Mucosa of rectum (tissue), 2 donors: ENCODE results near the gene MYRFL.

Experiments used
- H3K27ac ChIP-seq, 2 donors: one replicate each; pipeline ENCODE4 v1.7.0; 2013; ENCODE audit warnings: inconsistent platforms in 2 of 2, low read depth in 2 of 2, low read length in 2 of 2
- H3K27me3 ChIP-seq, 2 donors: one replicate each; pipeline ENCODE4 v1.7.0; 2013; ENCODE audit warnings: low read length in 2 of 2; ENCODE audit not compliant: control insufficient read depth in 2 of 2, insufficient read depth in 2 of 2
- H3K36me3 ChIP-seq, 2 donors: one replicate each; pipeline ENCODE4 v1.7.0; 2013; ENCODE audit warnings: low read length in 2 of 2; ENCODE audit not compliant: control insufficient read depth in 2 of 2, insufficient read depth in 2 of 2
- H3K4me1 ChIP-seq, 2 donors: one replicate each; pipeline ENCODE4 v1.7.0; 2013; ENCODE audit warnings: low read length in 2 of 2, mild to moderate bottlenecking in 1 of 2; ENCODE audit not compliant: control insufficient read depth in 2 of 2, insufficient read depth in 2 of 2
- H3K4me3 ChIP-seq, 2 donors: one replicate each; pipeline ENCODE4 v1.7.0; 2013; ENCODE audit warnings: low read length in 2 of 2
- H3K9ac ChIP-seq, 2 donors: one replicate each; pipeline ENCODE4 v1.7.0; 2013; ENCODE audit warnings: low read length in 2 of 2, low read depth in 1 of 2, mild to moderate bottlenecking in 1 of 2
- H3K9me3 ChIP-seq, 2 donors: one replicate each; pipeline ENCODE4 v1.7.0; 2013; ENCODE audit warnings: low read length in 2 of 2; ENCODE audit not compliant: control insufficient read depth in 2 of 2
- donor health status: healthy.
- donor health status: Normal muscosa, but diverticular disease.

MYRFL gene

DNA sequence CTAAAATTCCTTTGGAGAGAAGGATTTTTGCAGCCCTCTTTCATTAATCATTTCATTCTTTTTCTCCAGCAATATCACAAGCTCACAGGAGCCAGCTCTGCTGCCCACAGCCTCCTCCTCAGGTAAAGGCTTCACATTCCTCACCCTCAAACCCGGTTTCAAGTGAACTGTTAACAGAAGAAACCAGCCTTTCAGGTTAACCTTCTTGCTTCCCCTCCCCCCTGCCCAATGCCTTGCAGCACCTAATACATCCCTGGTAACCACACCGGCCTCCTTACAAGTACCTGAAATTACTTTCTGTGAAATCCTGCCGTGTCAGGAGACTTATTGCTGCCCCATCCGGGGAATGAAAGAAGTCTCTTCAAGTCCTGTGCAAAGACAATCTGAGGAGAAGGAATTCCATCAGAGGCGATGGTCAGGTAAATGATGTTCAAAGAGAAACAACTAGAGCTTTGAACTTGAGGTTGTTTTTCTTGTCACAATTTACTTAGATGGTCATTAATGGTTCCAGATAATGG is 111.2 kb downstream of the MYRFL start:
- H3K9me3 ChIP-seq = no peaks in the 10 kb centered on the region
- no peaks in the 10 kb centered on the region for H3K36me3 ChIP-seq
- no peak overlapping the region for H3K27ac ChIP-seq
- H3K4me1 ChIP-seq = no peaks in the 10 kb centered on the region
- H3K4me3 ChIP-seq = no peak overlapping the region
- no peak overlapping the region for H3K9ac ChIP-seq
- no peaks in the 10 kb centered on the region for H3K27me3 ChIP-seq

DNA sequence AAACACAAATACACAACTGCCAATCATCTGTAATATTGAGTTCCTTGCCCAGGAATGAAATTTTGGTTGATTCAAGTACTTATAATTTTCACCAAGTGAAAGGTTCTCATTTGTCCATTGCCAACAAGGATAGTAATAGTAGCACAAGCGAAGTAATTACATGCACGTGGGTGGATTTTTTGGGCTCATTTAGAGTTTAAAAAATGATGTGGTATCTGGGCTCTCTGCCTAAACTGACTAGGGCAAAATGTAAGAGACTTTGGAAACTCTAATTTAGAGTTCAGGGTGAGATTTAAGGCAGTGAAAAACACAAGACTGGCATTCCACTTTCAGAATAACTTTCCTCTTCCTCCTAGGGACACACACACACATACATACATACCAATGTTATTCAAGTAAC is 111.7 kb downstream of the MYRFL start:
- Histone ChIP-seq H3K27ac (no peak overlapping the region), H3K27me3 (no peaks in the 10 kb centered on the region), H3K9ac (no peak overlapping the region), H3K9me3 (no peaks in the 10 kb centered on the region), H3K4me3 (no peak overlapping the region), H3K4me1 (no peaks in the 10 kb centered on the region), H3K36me3 (no peaks in the 10 kb centered on the region)

DNA sequence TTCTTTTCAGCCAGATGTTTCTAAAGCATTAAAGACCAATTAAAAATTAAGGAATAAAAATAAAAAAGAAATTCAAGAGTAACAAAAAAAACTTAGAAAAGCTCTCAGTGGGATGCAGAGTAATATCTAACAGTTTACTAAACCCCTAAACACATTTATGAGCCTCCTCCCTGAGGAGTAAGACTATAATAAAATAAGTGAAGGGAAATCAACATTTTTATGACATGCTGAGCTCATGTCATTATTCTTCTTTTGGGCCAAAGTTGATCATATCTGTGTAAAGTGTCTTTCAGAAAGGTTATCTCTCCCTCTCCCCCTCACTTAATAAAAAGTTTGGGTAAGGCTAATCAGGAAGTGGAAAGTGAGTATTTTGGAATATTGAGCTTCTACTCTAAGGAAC is 122.1 kb downstream of the MYRFL start:
- H3K27ac ChIP-seq = no peak overlapping the region
- no peak overlapping the region for H3K4me3 ChIP-seq
- H3K4me1 ChIP-seq = peaks cover 0 to 3% of the 10 kb centered on the region in 2 donors
- H3K36me3 ChIP-seq = no peaks in the 10 kb centered on the region
- no peaks in the 10 kb centered on the region for H3K27me3 ChIP-seq
- H3K9ac ChIP-seq = no peak overlapping the region
- no peaks in the 10 kb centered on the region for H3K9me3 ChIP-seq

DNA sequence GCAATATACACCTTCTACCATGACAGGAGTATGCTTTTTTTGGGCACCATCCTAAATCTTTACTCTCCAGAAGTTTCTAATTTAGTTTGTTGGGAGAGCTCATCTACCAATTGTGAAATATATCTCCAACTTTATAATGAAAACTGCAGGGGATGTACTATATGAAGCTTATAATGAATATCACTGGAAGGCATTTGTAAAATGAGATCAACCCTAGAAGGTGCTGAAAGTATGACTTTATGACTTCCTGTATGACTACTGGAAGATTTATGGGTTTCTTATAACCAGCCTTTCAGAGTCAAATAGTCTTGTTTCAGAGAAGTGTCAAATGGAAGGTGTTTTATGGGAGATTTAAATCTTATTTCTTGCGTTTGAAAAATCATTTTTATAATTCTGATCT is 122.9 kb downstream of the MYRFL start:
- H3K27ac ChIP-seq = no peak overlapping the region

DNA sequence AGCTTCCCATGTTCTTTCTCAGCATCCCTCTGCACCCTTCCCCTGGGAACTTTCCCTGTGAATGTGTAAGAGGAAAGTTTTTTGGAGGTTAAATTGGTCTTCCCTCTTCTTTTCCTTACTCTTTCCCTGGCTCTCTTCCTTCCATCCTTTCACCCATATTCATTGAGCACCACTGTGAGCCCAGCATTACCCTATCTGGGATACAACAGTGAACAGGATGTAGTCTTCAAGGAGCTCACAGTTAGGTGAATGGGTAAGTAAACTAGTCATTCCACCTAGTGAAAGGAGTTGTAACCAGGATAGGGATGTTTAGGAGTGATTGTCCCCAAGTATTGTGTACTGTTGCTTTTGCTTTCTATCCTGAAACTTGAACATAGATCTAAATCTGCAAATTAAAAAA is 123.8 kb downstream of the MYRFL start:
- Histone ChIP-seq H3K9me3 (no peaks in the 10 kb centered on the region), H3K36me3 (no peaks in the 10 kb centered on the region), H3K27me3 (no peaks in the 10 kb centered on the region), H3K4me3 (no peak overlapping the region), H3K27ac (no peak overlapping the region), H3K4me1 (peaks cover 0 to 3% of the 10 kb centered on the region in 2 donors), H3K9ac (no peak overlapping the region)

More for the DNA sequence above, 122.9 kb downstream of the MYRFL start:
- H3K4me1 ChIP-seq = peaks cover 0 to 3% of the 10 kb centered on the region in 2 donors
- no peaks in the 10 kb centered on the region for H3K27me3 ChIP-seq
- no peaks in the 10 kb centered on the region for H3K36me3 ChIP-seq
- no peak overlapping the region for H3K9ac ChIP-seq
- no peak overlapping the region for H3K4me3 ChIP-seq
- H3K9me3 ChIP-seq = no peaks in the 10 kb centered on the region

DNA sequence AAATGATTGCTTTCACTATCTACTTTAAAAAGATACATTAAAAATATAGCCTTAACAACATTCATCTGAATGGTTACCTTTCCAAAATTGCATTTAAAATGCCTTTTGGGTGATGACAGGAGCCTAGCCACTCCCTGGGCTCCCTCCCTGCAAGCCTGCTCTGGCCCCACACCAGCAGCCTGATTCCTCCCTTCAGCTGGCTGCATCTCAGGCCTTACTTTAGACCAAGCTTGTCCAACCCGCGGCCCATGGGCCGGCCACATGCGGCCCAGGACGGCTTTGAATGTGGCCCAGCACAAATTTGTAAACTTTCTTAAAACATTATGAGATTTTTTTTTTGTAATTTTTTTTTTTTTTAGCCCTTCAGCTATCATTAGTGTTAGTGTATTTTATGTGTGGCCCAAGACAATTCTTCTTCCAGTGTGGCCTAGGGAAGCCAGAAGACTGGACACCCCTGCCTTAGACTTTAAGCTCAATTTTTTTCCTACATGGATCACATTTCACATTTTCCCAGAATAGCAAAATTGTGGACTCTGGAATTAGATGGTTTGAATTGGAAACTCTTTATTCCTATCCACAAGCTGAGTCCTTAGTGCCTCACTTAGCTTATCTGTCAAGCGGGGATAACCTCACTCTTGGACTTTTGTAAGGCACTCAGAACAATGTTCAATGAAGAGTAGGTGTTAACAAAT is 124.4 kb downstream of the MYRFL start:
- H3K27me3 ChIP-seq = no peaks in the 10 kb centered on the region
- peaks cover 0 to 3% of the 10 kb centered on the region in 2 donors for H3K4me1 ChIP-seq
- no peak overlapping the region for H3K4me3 ChIP-seq
- H3K9me3 ChIP-seq = no peaks in the 10 kb centered on the region
- no peaks in the 10 kb centered on the region for H3K36me3 ChIP-seq
- no peak overlapping the region for H3K27ac ChIP-seq
- H3K9ac ChIP-seq = no peak overlapping the region

DNA sequence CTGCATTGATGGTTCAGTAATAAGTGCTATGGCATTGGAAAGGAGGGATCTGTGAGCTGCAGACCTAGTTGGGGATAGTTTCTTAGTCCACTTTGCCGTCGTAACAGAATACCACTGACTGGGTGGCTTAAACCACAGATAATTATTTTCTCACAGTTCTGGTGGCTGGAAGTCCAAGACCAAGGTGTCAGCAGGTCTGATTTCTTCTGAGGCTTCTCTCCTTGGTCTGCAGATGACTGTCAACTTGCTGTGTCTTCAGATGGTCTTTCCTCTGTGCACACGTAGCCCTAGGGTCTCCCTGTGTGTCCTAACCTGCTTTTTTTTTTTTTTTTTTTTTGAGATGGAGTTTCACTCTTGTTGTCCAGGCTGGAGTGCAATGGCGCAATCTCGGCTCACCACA is 126.1 kb downstream of the MYRFL start:
- H3K27ac ChIP-seq = no peak overlapping the region
- H3K36me3 ChIP-seq = no peaks in the 10 kb centered on the region
- H3K27me3 ChIP-seq = no peaks in the 10 kb centered on the region
- H3K4me3 ChIP-seq = no peak overlapping the region
- peaks cover 0 to 3% of the 10 kb centered on the region in 2 donors for H3K4me1 ChIP-seq
- H3K9me3 ChIP-seq = no peaks in the 10 kb centered on the region
- no peak overlapping the region for H3K9ac ChIP-seq

DNA sequence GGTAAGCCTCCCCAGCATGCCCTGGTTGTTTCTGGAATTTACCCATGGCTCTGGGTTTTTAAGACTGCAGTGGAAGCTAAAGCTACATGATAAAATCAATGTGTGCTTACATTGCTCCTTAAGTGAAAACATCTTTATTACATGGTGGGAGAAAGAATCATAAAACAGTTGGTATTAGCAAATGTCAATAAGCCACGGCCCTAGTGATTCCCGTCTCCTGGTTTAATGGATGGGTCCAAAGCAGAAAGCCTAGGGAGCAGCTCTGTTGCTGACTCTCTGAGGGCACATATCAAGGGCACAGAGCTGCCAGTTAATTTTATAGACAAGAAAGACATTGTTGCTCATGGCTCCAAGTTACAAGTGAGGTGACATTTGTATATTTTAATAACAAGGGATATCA is 127.9 kb downstream of the MYRFL start:
- H3K9ac ChIP-seq = no peak overlapping the region
- H3K4me1 ChIP-seq = peaks cover 0 to under 1% of the 10 kb centered on the region in 2 donors
- no peaks in the 10 kb centered on the region for H3K9me3 ChIP-seq
- H3K36me3 ChIP-seq = no peaks in the 10 kb centered on the region
- no peak overlapping the region for H3K4me3 ChIP-seq
- no peak overlapping the region for H3K27ac ChIP-seq
- no peaks in the 10 kb centered on the region for H3K27me3 ChIP-seq

DNA sequence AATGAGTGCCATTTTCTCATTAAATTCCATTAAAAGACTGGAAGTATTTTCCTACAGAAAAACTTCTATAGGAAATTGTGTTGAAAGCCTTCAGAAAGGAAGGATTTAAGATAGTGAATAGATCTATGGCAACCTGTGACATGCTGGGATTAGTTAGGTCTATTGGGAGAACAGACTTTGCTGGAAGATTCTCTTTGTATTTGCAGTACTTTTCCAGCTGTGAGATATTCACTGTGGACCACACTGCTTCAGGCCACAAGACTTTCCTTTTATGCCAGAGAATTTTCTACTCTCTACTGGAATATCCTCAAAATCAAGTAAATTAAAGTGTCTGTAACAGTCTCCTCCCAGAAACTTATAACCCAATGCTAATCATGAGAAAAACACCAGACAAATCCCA is 136.2 kb downstream of the MYRFL start:
- H3K27me3 ChIP-seq = no peaks in the 10 kb centered on the region
- H3K9ac ChIP-seq = no peak overlapping the region
- H3K4me1 ChIP-seq = no peaks in the 10 kb centered on the region
- no peaks in the 10 kb centered on the region for H3K9me3 ChIP-seq
- no peaks in the 10 kb centered on the region for H3K36me3 ChIP-seq
- no peak overlapping the region for H3K4me3 ChIP-seq
- H3K27ac ChIP-seq = no peak overlapping the region

DNA sequence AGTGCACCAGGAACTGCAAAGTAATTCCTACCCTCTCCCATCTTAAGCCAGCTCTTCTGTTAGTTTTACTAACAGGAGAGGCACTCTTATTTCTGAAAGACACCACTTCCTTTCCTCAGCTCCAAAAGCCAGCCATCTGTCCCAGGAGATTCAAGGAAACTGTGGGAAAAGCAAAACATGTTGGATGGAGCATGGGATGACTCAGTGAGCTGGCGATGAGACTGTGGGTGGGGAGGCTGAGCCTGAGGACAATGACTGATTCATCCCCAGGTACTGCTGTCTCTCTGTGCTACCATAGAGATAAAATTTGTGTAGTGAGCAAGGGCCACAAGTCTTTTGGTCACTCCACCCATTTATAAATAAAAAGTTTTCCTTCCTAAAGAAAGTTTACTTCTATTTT is 141.4 kb downstream of the MYRFL start:
- no peaks in the 10 kb centered on the region for H3K36me3 ChIP-seq
- no peaks in the 10 kb centered on the region for H3K27me3 ChIP-seq
- H3K9me3 ChIP-seq = no peaks in the 10 kb centered on the region
- H3K27ac ChIP-seq = no peak overlapping the region
- H3K4me1 ChIP-seq = no peaks in the 10 kb centered on the region
- H3K4me3 ChIP-seq = no peak overlapping the region
- no peak overlapping the region for H3K9ac ChIP-seq
